DOHH2 (cell line): ENCODE data around the gene SLC45A1.

Experiments
- H3F3A ChIP-seq: fragments of 200-600 bp; sonication (generic), shearing (Covaris generic); 2 replicates; pipeline ENCODE4 v1.6.0; 2016; ENCODE audit warnings: antibody characterized with exemption, mild to moderate bottlenecking; ENCODE audit not compliant: control insufficient read depth, insufficient read depth
- H3K27ac ChIP-seq: fragments of 200-600 bp; sonication (generic); 2 replicates; pipeline ENCODE4 v1.5.1; 2014; ENCODE audit warnings: low read depth, mild to moderate bottlenecking, low read length, moderate library complexity
- H3K27me3 ChIP-seq: fragments of 200-600 bp; sonication (generic); 2 replicates; pipeline ENCODE4 v1.6.1; 2014; ENCODE audit warnings: mild to moderate bottlenecking, low read length, mixed read lengths; ENCODE audit not compliant: control insufficient read depth
- H3K36me3 ChIP-seq: fragments of 200-600 bp; sonication (generic); 2 replicates; pipeline ENCODE4 v1.6.1; 2014; ENCODE audit warnings: mild to moderate bottlenecking, low read length, moderate library complexity, mixed read lengths; ENCODE audit not compliant: control insufficient read depth
- H3K4me1 ChIP-seq: fragments of 200-600 bp; sonication (generic); 2 replicates; pipeline ENCODE4 v1.6.1; 2014; ENCODE audit warnings: mild to moderate bottlenecking, low read length, mixed read lengths; ENCODE audit not compliant: control insufficient read depth
- H3K4me2 ChIP-seq: fragments of 200-600 bp; sonication (generic); 2 replicates; pipeline ENCODE4 v1.6.0; 2014; ENCODE audit warnings: mild to moderate bottlenecking, low read length, moderate library complexity
- H3K4me3 ChIP-seq: fragments of 200-600 bp; sonication (generic); 2 replicates; pipeline ENCODE4 v1.5.1; 2014; ENCODE audit warnings: mild to moderate bottlenecking, low read length, mixed read lengths
- H3K79me2 ChIP-seq: fragments of 200-600 bp; sonication (generic); 2 replicates; pipeline ENCODE4 v1.6.1; 2014; ENCODE audit warnings: mild to moderate bottlenecking, low read length, mixed read lengths; ENCODE audit not compliant: control insufficient read depth
- H3K9me2 ChIP-seq: fragments of 200-600 bp; sonication (generic); replicated peaks from 2 replicates; pipeline ENCODE4 v1.6.1; 2014; ENCODE audit warnings: mild to moderate bottlenecking, low read length, mixed read lengths; ENCODE audit not compliant: control insufficient read depth
- H3K9me3 ChIP-seq: fragments of 200-600 bp; sonication (generic); 2 replicates; pipeline ENCODE4 v1.6.1; 2014; ENCODE audit warnings: antibody characterized with exemption, low read length, mixed read lengths; ENCODE audit not compliant: control insufficient read depth, insufficient read depth
- H4K20me1 ChIP-seq: fragments of 200-600 bp; sonication (generic); 2 replicates; pipeline ENCODE4 v1.6.0; 2014; ENCODE audit warnings: low read depth, mild to moderate bottlenecking, antibody characterized with exemption, low read length, moderate library complexity; ENCODE audit not compliant: control insufficient read depth, insufficient read depth
- CTCF ChIP-seq: fragments of 200-600 bp; sonication (generic); IDR thresholded peaks from one replicate; pipeline ENCODE4 v1.5.1; 2014; ENCODE audit warnings: antibody characterized with exemption, mild to moderate bottlenecking, low read depth, low read length; ENCODE audit not compliant: poor library complexity, severe bottlenecking
- EZH2phosphoT487 ChIP-seq: fragments of 200-600 bp; sonication (generic); IDR thresholded peaks from 2 replicates; pipeline ENCODE4 v1.6.1; 2017; ENCODE audit warnings: borderline replicate concordance, mild to moderate bottlenecking, antibody characterized with exemption, low read length, moderate library complexity, mixed read lengths

Gene SLC45A1

GRCh38 chr1:8283058-8283884, 34.6 kb upstream of the SLC45A1 start:
- Histone ChIP-seq H3K27ac (no peak overlapping the region), H3K4me2 (no peak overlapping the region), H3K27me3 (peaks cover 29% of the 10 kb centered on the region)

GRCh38 chr1:8284127-8284526, 33.8 kb upstream of the SLC45A1 start:
- Histone ChIP-seq H3K27ac (no peak overlapping the region), H4K20me1 (no peaks in the 10 kb centered on the region), H3K4me2 (no peak overlapping the region), H3K4me3 (no peak overlapping the region), H3K9me2 (no peaks in the 10 kb centered on the region), H3K79me2 (no peaks in the 10 kb centered on the region), H3F3A (no peaks in the 10 kb centered on the region), H3K27me3 (peaks cover 29% of the 10 kb centered on the region), H3K36me3 (no peaks in the 10 kb centered on the region), H3K9me3 (no peaks in the 10 kb centered on the region), H3K4me1 (no peaks in the 10 kb centered on the region)
- TF ChIP-seq CTCF (no peak), EZH2phosphoT487 (no peak)

More at GRCh38 chr1:8283058-8283884, 34.6 kb upstream of the SLC45A1 start:
- Histone ChIP-seq H3K79me2 (no peaks in the 10 kb centered on the region), H3K4me1 (no peaks in the 10 kb centered on the region), H3K4me3 (no peak overlapping the region), H4K20me1 (no peaks in the 10 kb centered on the region), H3K9me2 (no peaks in the 10 kb centered on the region), H3K9me3 (no peaks in the 10 kb centered on the region), H3K36me3 (no peaks in the 10 kb centered on the region), H3F3A (no peaks in the 10 kb centered on the region)
- TF ChIP-seq EZH2phosphoT487 (no peak), CTCF (no peak)

GRCh38 chr1:8285103-8285502, 32.8 kb upstream of the SLC45A1 start:
- H3K4me2 ChIP-seq, result no peak overlapping the region
- no peak overlapping the region for H3K27ac ChIP-seq
- TF ChIP-seq CTCF, result no peak
- H3K36me3 ChIP-seq, result no peaks in the 10 kb centered on the region
- no peaks in the 10 kb centered on the region for H3K4me1 ChIP-seq
- H3K9me3 ChIP-seq, result no peaks in the 10 kb centered on the region
- no peaks in the 10 kb centered on the region for H3F3A ChIP-seq
- H3K9me2 ChIP-seq, result no peaks in the 10 kb centered on the region
- H3K4me3 ChIP-seq, result no peak overlapping the region
- peaks cover 29% of the 10 kb centered on the region for H3K27me3 ChIP-seq
- no peaks in the 10 kb centered on the region for H4K20me1 ChIP-seq
- no peaks in the 10 kb centered on the region for H3K79me2 ChIP-seq
